Measurements from ENCODE around the gene G6PC2.
"Not testable (repeated sequence)": the region's sequence is repeated elsewhere in the genome, so short reads cannot be mapped to it uniquely, and the experiment has no call there.

The G6PC2 gene

GRCh38 chr2:168907940-168908662 lies 7.0 kb downstream of the G6PC2 start:
- no peak for DNase-seq (ENCODE audit: low read depth)

GRCh38 chr2:168910330-168910729 lies 9.2 kb downstream of the G6PC2 start:
- no peak for DNase-seq (ENCODE audit: low read depth)

- DNase-seq (ENCODE audit: low read depth) = no peak
Observed at GRCh38 chr2:168912466-168912865, 11.4 kb downstream of the G6PC2 start.

- no peak for DNase-seq (ENCODE audit: low read depth)
Observed at GRCh38 chr2:168912901-168913369, 11.8 kb downstream of the G6PC2 start.

- DNase-seq (ENCODE audit: low read depth) = no peak
Observed at GRCh38 chr2:168913495-168913894, 12.4 kb downstream of the G6PC2 start.

GRCh38 chr2:168915441-168916330 lies 14.6 kb downstream of the G6PC2 start:
- no peak for DNase-seq (ENCODE audit: low read depth)

- DNase-seq (ENCODE audit: low read depth) = no peak
Observed at GRCh38 chr2:168916331-168916675, 15.2 kb downstream of the G6PC2 start.

- no peak for DNase-seq (ENCODE audit: low read depth)
Observed at GRCh38 chr2:168920504-168921157, 19.5 kb downstream of the G6PC2 start.

- DNase-seq (ENCODE audit: low read depth) = no peak
Observed at GRCh38 chr2:168926621-168927386, 25.7 kb downstream of the G6PC2 start.

- no peak for DNase-seq (ENCODE audit: low read depth)
Observed at GRCh38 chr2:168928113-168928831, 27.2 kb downstream of the G6PC2 start.

GRCh38 chr2:168929031-168929430 lies 27.9 kb downstream of the G6PC2 start:
- DNase-seq (ENCODE audit: low read depth) = no peak

GRCh38 chr2:168930242-168930641 lies 29.2 kb downstream of the G6PC2 start:
- no peak for DNase-seq (ENCODE audit: low read depth)

- DNase-seq (ENCODE audit: low read depth) = not testable (repeated sequence)
Observed at GRCh38 chr2:168932174-168932573, 31.1 kb downstream of the G6PC2 start.

- DNase-seq (ENCODE audit: low read depth) = no peak
Observed at GRCh38 chr2:168934826-168935225, 33.7 kb downstream of the G6PC2 start.

- DNase-seq (ENCODE audit: low read depth) = no peak
Observed at GRCh38 chr2:168935810-168936581, 34.9 kb downstream of the G6PC2 start.

- DNase-seq (ENCODE audit: low read depth) = no peak
Observed at GRCh38 chr2:168939061-168939460, 38.0 kb downstream of the G6PC2 start.

- DNase-seq (ENCODE audit: low read depth) = no peak
Observed at GRCh38 chr2:168939918-168940317, 38.8 kb downstream of the G6PC2 start.

GRCh38 chr2:168941297-168941696 lies 40.2 kb downstream of the G6PC2 start:
- DNase-seq (ENCODE audit: low read depth) = no peak

- no peak for DNase-seq (ENCODE audit: low read depth)
Observed at GRCh38 chr2:168944065-168944464, 43.0 kb downstream of the G6PC2 start.

GRCh38 chr2:168945508-168945907 lies 44.4 kb downstream of the G6PC2 start:
- no peak for DNase-seq (ENCODE audit: low read depth)
